ENCODE measurements around the gene C1S.

C1S gene

GRCh38 chr12:7068240-7068993 is 7.9 kb downstream of the C1S start:
- TF ChIP-seq, protein P1, sequence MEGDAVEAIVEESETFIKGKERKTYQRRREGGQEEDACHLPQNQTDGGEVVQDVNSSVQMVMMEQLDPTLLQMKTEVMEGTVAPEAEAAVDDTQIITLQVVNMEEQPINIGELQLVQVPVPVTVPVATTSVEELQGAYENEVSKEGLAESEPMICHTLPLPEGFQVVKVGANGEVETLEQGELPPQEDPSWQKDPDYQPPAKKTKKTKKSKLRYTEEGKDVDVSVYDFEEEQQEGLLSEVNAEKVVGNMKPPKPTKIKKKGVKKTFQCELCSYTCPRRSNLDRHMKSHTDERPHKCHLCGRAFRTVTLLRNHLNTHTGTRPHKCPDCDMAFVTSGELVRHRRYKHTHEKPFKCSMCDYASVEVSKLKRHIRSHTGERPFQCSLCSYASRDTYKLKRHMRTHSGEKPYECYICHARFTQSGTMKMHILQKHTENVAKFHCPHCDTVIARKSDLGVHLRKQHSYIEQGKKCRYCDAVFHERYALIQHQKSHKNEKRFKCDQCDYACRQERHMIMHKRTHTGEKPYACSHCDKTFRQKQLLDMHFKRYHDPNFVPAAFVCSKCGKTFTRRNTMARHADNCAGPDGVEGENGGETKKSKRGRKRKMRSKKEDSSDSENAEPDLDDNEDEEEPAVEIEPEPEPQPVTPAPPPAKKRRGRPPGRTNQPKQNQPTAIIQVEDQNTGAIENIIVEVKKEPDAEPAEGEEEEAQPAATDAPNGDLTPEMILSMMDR (IDR thresholded peaks at IDR 0.05; ENCODE audit: borderline replicate concordance, insufficient read depth, low read depth, low read length): no peak
- no peak overlapping the region for H3K4me3 ChIP-seq (ENCODE audit: low read depth, low read length)

GRCh38 chr12:7068994-7069346 is 8.5 kb downstream of the C1S start:
- TF ChIP-seq, protein P1 (IDR thresholded peaks at IDR 0.05; ENCODE audit: borderline replicate concordance, insufficient read depth, low read depth, low read length): no peak
- no peak overlapping the region for H3K4me3 ChIP-seq (ENCODE audit: low read depth, low read length)

- TF ChIP-seq, protein P1 (IDR thresholded peaks at IDR 0.05; ENCODE audit: borderline replicate concordance, insufficient read depth, low read depth, low read length): no peak
These were observed 8.9 kb downstream of the C1S start for GRCh38 chr12:7069386-7069785.

DNA sequence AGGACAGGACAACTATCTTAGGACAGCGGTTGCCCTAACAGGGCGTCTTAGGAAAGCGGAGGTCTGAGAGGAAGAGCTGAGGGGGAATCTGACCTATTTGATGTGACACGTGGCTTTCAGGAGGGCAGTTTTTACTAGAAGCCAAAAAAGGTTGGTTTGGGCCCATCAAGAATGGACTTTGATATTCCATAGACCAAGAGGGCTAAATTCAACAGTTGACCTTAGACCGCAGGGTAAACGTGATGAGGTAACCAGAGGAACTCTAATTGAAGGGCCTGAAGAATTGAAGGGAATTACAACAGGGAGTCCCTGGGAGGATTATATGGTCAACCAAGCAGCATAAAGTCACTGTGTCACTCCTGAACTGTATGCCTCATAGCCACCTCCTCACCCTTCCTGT is 11.5 kb downstream of the C1S start:
- TF ChIP-seq, protein P1 (IDR thresholded peaks at IDR 0.05; ENCODE audit: borderline replicate concordance, insufficient read depth, low read depth, low read length): no peak
- H3K4me3 ChIP-seq (ENCODE audit: low read depth, low read length): no peak overlapping the region

More at GRCh38 chr12:7069386-7069785, 8.9 kb downstream of the C1S start:
- H3K4me3 ChIP-seq (ENCODE audit: low read depth, low read length): no peak overlapping the region

- TF ChIP-seq, protein P1 (IDR thresholded peaks at IDR 0.05; ENCODE audit: borderline replicate concordance, insufficient read depth, low read depth, low read length): no peak
- no peak overlapping the region for H3K4me3 ChIP-seq (ENCODE audit: low read depth, low read length)
These were observed 12.0 kb downstream of the C1S start for GRCh38 chr12:7072554-7072953.

DNA sequence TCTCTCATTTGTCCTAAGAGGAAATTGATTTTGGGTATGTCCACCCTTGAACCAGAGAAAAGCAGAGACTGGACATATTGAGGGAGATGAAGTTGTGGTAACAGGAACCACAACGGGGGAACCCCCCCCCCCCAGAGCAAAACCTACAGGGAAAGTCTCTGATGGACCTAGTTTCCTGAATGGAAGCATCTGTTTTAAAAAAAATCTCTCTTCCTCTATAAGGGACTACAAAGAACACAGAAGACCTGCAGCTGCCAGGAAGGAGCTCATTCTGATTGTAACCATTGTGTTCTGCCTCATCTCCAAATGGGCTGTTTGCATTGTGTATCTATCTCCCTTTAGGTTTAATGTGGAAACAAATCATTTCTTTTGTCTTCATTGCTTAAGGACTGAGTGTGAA is 13.4 kb downstream of the C1S start:
- no peak overlapping the region for H3K4me3 ChIP-seq (ENCODE audit: low read depth, low read length)
- TF ChIP-seq, protein P1 (IDR thresholded peaks at IDR 0.05; ENCODE audit: borderline replicate concordance, insufficient read depth, low read depth, low read length): no peak

- TF ChIP-seq, protein P1 (IDR thresholded peaks at IDR 0.05; ENCODE audit: borderline replicate concordance, insufficient read depth, low read depth, low read length): no peak
- H3K4me3 ChIP-seq (ENCODE audit: low read depth, low read length): no peak overlapping the region
These were observed 15.0 kb downstream of the C1S start for GRCh38 chr12:7075518-7075917.
